Calu3 (cell line): ENCODE data around the gene BBS12. TPM values are rescaled to one million over a fixed set of nuclear protein-coding genes. Genes with fewer than 3 reads are reported as not detected.
"Not testable (repeated sequence)": the region's sequence is repeated elsewhere in the genome, so short reads cannot be mapped to it uniquely, and the experiment has no call there.

Experiments used
- BruUV-seq: library from RNA; stranded (reverse); fragments of 400-500 nt; replicated peaks from 2 replicates; lab custom pipeline; 2021; lab: Mats Ljungman, UMichigan
- CTCF ChIA-PET: fragments of 300-600 bp; sonication (Branson Sonifier 250); formaldehyde crosslinking; loops from one replicate; lab custom pipeline; 2022; ENCODE audit warnings: antibody characterized with exemption; lab: Charles Lee
- DNase-seq: peaks from one replicate; pipeline ENCODE4 v3.0.0; 2022
- H3K27ac Mint-ChIP-seq: one replicate; pipeline ENCODE4 v1.8.0; 2022; ENCODE audit warnings: mixed read lengths; ENCODE audit not compliant: unreplicated experiment
- H3K27me3 Mint-ChIP-seq: one replicate; pipeline ENCODE4 v1.8.0; 2022; ENCODE audit warnings: mixed read lengths; ENCODE audit not compliant: unreplicated experiment
- H3K36me3 Mint-ChIP-seq: one replicate; pipeline ENCODE4 v1.8.0; 2022; ENCODE audit warnings: mild to moderate bottlenecking, moderate library complexity, mixed read lengths; ENCODE audit not compliant: insufficient read depth, unreplicated experiment
- H3K4me1 Mint-ChIP-seq: one replicate; pipeline ENCODE4 v1.8.0; 2022; ENCODE audit warnings: mild to moderate bottlenecking, low read depth, mixed read lengths; ENCODE audit not compliant: unreplicated experiment
- H3K4me3 Mint-ChIP-seq: one replicate; pipeline ENCODE4 v1.8.0; 2022; ENCODE audit warnings: mild to moderate bottlenecking, low read depth, moderate library complexity, mixed read lengths; ENCODE audit not compliant: unreplicated experiment
- H3K9me3 Mint-ChIP-seq: one replicate; pipeline ENCODE4 v1.8.0; 2022; ENCODE audit warnings: low read depth, mixed read lengths; ENCODE audit not compliant: unreplicated experiment
- intact Hi-C: fragments of 100-400 bp; cut with micrococcal nuclease; formaldehyde crosslinking; loops from one replicate; pipeline ENCODE4 v1.10.0; 2022; ENCODE audit not compliant: unreplicated experiment
- total RNA-seq: library from RNA; stranded (reverse); gene quantifications from 2 replicates; pipeline ENCODE4 v1.2.3, GENCODE V29; 2022
- TF ChIP-seq, protein P1 (sequence below): fragments of 200-600 bp; IDR thresholded peaks from one replicate; pipeline ENCODE4 v1.8.0; 2022; ENCODE audit warnings: antibody characterized with exemption; ENCODE audit not compliant: unreplicated experiment

Gene BBS12
- total RNA-seq, 1 experiment from 2014 or later: 2.4 TPM

DNA sequence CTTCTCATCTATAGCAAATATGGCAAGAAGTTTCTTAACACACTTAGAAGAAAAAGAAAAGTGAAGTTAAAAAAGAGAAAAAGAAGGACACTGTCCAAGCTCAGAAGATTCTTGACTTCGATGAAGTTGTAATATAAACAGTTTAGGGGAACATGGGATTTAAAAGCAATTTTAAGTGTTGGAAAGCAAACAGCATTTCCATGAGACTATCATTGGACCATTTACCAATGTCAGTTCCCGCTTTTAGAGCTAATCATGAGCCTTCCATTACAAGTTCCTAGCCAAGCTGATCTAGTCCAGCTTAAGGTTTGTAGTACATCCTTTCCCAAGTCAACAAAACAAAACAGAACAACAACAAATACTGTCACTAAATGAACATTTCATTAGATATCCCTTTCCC is 49.0 kb downstream of the BBS12 start:
- BruUV-seq: no TSS peak
- H3K27ac Mint-ChIP-seq: no peak overlapping the region
- no peak for DNase-seq
- H3K9me3 Mint-ChIP-seq: no peaks in the 10 kb centered on the region
- TF ChIP-seq, protein P1, sequence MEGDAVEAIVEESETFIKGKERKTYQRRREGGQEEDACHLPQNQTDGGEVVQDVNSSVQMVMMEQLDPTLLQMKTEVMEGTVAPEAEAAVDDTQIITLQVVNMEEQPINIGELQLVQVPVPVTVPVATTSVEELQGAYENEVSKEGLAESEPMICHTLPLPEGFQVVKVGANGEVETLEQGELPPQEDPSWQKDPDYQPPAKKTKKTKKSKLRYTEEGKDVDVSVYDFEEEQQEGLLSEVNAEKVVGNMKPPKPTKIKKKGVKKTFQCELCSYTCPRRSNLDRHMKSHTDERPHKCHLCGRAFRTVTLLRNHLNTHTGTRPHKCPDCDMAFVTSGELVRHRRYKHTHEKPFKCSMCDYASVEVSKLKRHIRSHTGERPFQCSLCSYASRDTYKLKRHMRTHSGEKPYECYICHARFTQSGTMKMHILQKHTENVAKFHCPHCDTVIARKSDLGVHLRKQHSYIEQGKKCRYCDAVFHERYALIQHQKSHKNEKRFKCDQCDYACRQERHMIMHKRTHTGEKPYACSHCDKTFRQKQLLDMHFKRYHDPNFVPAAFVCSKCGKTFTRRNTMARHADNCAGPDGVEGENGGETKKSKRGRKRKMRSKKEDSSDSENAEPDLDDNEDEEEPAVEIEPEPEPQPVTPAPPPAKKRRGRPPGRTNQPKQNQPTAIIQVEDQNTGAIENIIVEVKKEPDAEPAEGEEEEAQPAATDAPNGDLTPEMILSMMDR: no peak
- intact Hi-C loops: loop anchor here (5.0 to 10.0 kb wide), 2 partner anchors 46 to 113 kb away; partner anchors contain the start of gene FGF2
- H3K4me1 Mint-ChIP-seq: peaks cover 43% of the 10 kb centered on the region
- no peaks in the 10 kb centered on the region for H3K27me3 Mint-ChIP-seq
- CTCF ChIA-PET: interaction anchor here (1.2 kb wide), 1 partner anchor 187 kb away, joined by 3 read pairs; no protein-coding TSS in a partner anchor
- no peak overlapping the region for H3K4me3 Mint-ChIP-seq
- H3K36me3 Mint-ChIP-seq: peaks cover 8% of the 10 kb centered on the region

DNA sequence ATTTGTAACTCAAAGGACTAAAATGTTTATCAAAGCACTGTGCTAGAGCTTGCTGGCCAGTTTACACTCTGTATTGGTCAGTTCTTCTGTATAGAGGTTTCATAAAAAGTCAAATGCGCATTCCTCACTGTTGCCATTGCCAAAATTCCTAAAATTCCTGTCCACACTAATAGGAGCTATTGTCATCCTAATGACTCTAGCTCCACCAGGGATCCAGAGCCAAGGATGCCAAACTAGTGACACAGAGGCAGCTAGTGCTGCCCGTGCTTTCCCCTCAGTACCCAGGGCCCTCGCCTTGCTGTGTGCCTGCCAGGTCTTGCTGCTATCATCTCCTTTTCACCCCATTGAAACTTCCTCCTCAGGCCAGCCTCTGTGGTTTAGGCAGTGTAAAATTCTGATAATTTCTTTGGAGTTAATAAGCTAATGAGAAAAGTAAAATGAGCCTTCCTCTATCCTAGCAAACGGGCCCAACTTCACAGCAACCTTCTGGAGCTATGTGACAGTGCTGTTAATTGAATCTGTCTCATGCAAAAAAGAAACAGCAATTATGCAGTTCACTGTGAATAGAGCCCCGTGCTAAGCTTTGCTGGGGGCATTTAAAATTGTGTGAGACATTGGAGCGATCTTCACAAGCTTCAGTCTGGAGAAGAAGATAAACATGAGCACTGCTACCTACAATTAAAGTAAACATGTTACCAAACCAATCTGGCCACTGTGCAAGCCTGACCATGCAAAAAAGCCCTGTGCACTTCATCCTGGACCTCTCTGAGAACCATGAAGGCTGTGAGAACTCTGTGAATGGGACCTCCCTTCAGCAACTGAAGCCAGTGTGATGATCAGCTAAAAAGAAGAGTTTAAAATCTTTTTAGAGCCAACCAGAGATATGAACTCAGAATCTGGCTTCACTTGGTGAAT is 51.1 kb downstream of the BBS12 start:
- TF ChIP-seq, protein P1: no peak
- no peaks in the 10 kb centered on the region for H3K27me3 Mint-ChIP-seq
- peak; percentile 70 for DNase-seq
- CTCF ChIA-PET: interaction anchor here (0.7 to 1.1 kb wide), 2 partner anchors 19 to 28 kb away, joined by 3 read pairs; no protein-coding TSS in a partner anchor
- peak overlapping the region; percentile 85 for H3K27ac Mint-ChIP-seq
- H3K9me3 Mint-ChIP-seq: no peaks in the 10 kb centered on the region
- intact Hi-C loops: loop anchor here (5.0 to 10.0 kb wide), 2 partner anchors 44 to 111 kb away; partner anchors contain the start of gene FGF2
- peaks cover 9% of the 10 kb centered on the region for H3K36me3 Mint-ChIP-seq
- BruUV-seq: TSS peak; percentile 96
- H3K4me3 Mint-ChIP-seq: peak overlapping the region; percentile 2
- H3K4me1 Mint-ChIP-seq: peaks cover 38% of the 10 kb centered on the region

DNA sequence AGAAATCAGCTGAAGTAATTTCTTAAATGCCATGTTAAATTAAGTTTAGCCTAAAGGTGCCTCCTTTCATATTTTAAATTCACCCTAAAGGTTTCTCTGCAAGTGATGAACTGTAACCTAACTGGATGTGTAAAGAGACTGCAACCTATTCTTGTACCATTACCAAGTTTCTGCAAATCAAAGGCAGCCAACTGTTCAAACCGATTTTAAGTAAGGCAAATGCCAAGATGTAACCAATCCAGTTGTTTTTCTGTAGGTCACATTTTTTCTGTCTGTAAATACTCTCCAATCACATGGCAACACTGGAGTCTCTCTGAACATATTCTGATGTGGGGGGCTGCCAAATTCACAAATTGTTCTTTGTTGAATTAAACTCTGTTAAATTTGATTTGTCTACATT is 51.8 kb downstream of the BBS12 start:
- TF ChIP-seq, protein P1: no peak
- no TSS peak for BruUV-seq
- CTCF ChIA-PET: no interaction called here
- intact Hi-C loops: loop anchor here (5.0 to 10.0 kb wide), 2 partner anchors 43 to 111 kb away; partner anchors contain the start of gene FGF2
- no peaks in the 10 kb centered on the region for H3K27me3 Mint-ChIP-seq
- H3K4me3 Mint-ChIP-seq: peak overlapping the region; percentile 2
- peak overlapping the region; percentile 85 for H3K27ac Mint-ChIP-seq
- peaks cover 9% of the 10 kb centered on the region for H3K36me3 Mint-ChIP-seq
- DNase-seq: no peak
- H3K4me1 Mint-ChIP-seq: peaks cover 38% of the 10 kb centered on the region
- no peaks in the 10 kb centered on the region for H3K9me3 Mint-ChIP-seq

DNA sequence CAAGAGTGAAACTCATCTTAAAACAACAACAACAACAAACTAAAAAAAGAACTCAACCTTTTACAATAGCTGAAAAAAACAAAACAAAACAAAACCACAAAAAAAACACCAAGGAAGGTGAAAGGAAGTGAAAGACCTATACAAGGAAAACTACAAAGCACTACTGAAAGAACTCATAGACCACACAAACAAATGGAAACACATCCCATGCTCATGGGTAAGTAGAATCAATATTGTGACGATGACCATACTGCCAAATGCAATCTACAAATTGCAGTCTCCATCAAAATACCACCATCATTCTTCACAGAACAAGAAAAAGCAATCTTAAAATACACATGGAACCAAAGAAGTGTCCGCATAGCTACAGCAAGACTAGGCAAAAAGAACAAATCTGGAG is 52.6 kb downstream of the BBS12 start:
- intact Hi-C loops: loop anchor here (10.0 kb wide), 1 partner anchor 110 kb away; no protein-coding TSS in a partner anchor
- Mint-ChIP-seq H3K36me3 (peaks cover 9% of the 10 kb centered on the region), H3K27ac (peak overlapping the region; percentile 88), H3K4me3 (no peak overlapping the region), H3K9me3 (no peaks in the 10 kb centered on the region), H3K4me1 (peaks cover 38% of the 10 kb centered on the region), H3K27me3 (no peaks in the 10 kb centered on the region)
- CTCF ChIA-PET: no interaction called here
- BruUV-seq: no TSS peak
- no peak for DNase-seq
- TF ChIP-seq, protein P1: no peak

DNA sequence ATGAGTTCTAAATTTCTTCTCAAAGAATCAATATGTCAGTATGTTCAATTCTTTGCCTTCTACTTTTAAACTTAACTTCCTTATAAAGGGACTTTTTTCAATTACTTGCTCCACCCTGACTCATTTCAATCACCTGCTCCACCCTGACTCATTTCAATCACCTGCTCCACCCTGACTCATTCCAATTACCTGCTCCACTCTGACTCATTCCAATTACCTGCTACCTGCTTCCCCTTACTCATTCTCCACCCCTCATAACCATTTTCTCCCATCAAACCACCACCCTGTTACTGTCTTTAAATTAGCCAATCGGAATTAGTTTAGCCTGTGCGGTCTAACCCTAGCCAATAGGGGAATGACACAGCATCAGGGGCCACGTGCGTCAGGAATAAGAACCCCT is 53.8 kb downstream of the BBS12 start:
- Mint-ChIP-seq H3K4me1 (peaks cover 38% of the 10 kb centered on the region), H3K27ac (peak overlapping the region; percentile 88), H3K4me3 (peak overlapping the region; percentile 1)
- peak; percentile 51 for DNase-seq
- H3K27me3 Mint-ChIP-seq, H3K36me3 Mint-ChIP-seq, BruUV-seq, H3K9me3 Mint-ChIP-seq, CTCF ChIA-PET: not testable (repeated sequence)
- intact Hi-C loops: loop anchor here (10.0 kb wide), 1 partner anchor 109 kb away; no protein-coding TSS in a partner anchor

DNA sequence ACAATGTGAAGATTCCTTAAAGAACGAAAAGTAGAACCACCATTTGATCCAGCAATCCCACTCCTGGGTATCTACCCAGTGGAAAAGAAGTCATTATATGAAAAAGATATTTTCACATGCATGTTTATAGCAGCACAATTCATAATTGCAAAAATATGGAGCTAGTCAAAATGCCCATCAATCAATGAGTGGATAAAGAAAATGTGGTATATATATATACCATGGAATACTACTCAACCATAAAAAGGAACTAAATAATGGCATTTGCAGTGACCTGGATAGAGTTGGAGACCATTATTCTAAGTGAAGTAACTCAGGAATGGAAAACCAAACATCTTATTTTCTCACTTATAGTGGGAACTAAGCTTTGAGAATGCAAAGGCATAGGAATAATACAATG is 54.4 kb downstream of the BBS12 start:
- DNase-seq, H3K4me3 Mint-ChIP-seq, H3K9me3 Mint-ChIP-seq, H3K27ac Mint-ChIP-seq, CTCF ChIA-PET, H3K36me3 Mint-ChIP-seq, BruUV-seq, H3K27me3 Mint-ChIP-seq: not testable (repeated sequence)
- intact Hi-C loops: loop anchor here (10.0 kb wide), 1 partner anchor 108 kb away; no protein-coding TSS in a partner anchor
- H3K4me1 Mint-ChIP-seq: peaks cover 38% of the 10 kb centered on the region
